ENCODE results near the gene ATP6V1F.

Gene ATP6V1F

DNA sequence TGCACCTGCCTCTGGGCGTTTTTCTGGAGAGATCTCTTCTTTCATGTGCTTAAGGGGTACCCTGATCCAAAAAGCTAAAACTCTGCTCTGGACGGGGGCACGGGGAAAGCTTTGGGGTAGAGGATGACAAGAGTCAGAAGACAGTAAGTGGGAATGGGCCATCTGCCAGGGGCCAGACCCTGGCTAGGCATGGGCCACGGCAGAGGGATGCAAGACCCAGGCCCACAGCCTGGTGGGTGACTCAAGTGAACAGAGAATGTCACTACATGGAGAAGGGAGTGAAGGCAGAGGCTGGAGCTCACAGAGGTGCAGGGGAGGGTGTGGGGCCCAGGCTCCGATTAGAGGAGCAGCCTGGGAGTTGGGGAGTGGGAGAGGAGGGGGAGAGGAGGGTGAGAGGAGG, 17.2 kb upstream of the ATP6V1F start:
- no peak for DNase-seq (ENCODE audit: low read depth)
- no peak overlapping the region for H3K4me3 ChIP-seq (ENCODE audit: low read length)
- TF ChIP-seq, protein P1, sequence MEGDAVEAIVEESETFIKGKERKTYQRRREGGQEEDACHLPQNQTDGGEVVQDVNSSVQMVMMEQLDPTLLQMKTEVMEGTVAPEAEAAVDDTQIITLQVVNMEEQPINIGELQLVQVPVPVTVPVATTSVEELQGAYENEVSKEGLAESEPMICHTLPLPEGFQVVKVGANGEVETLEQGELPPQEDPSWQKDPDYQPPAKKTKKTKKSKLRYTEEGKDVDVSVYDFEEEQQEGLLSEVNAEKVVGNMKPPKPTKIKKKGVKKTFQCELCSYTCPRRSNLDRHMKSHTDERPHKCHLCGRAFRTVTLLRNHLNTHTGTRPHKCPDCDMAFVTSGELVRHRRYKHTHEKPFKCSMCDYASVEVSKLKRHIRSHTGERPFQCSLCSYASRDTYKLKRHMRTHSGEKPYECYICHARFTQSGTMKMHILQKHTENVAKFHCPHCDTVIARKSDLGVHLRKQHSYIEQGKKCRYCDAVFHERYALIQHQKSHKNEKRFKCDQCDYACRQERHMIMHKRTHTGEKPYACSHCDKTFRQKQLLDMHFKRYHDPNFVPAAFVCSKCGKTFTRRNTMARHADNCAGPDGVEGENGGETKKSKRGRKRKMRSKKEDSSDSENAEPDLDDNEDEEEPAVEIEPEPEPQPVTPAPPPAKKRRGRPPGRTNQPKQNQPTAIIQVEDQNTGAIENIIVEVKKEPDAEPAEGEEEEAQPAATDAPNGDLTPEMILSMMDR (conservative IDR thresholded peaks at IDR 0.05; ENCODE audit: low read depth, low read length), result no peak

DNA sequence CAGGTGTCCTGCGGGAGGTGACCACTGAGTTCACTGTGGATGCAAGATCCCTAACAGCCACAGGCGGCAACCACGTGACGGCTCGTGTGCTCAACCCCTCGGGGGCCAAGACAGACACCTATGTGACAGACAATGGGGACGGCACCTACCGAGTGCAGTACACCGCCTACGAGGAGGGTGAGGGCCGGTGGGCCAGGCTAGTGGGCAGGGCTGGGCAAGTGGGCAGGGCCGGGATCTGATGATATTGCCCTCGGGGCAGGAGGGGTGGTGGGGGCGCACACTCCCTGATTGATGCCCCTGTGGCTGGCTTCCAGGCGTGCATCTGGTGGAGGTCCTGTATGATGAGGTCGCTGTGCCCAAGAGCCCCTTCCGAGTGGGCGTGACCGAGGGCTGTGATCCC, 16.7 kb upstream of the ATP6V1F start:
- no peak for DNase-seq (ENCODE audit: low read depth)
- no peak overlapping the region for H3K4me3 ChIP-seq (ENCODE audit: low read length)

DNA sequence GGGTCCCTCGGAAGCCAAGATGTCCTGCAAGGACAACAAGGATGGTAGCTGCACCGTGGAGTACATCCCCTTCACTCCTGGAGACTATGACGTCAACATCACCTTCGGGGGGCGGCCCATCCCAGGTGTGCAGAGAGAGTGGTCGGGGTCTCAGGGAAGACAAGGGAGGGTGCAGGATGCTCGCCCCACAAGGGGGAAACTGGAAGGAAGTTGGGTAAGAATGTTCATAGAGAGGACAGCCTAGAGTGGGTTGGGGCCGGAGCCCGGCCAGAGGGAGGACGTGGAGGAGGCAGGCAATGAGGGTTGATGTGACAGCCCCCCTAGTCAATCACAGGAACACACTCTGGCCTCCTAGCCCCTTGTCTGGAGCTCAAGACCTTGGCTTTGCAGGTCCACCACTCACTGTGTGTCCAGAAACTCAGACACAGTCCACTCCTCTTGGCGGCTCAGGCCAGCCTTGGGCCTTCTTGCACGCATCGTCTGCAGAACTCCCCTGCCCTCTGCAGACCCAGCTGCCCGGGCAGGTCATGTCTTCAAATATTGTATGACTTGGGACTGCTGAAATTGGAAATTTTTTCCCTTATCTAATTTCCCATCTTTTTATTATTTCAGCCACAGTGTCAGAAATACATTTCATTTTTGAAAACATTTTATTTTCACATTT, 15.7 kb upstream of the ATP6V1F start:
- TF ChIP-seq, protein P1 (conservative IDR thresholded peaks at IDR 0.05; ENCODE audit: low read depth, low read length), result no peak
- no peak overlapping the region for H3K4me3 ChIP-seq (ENCODE audit: low read length)
- no peak for DNase-seq (ENCODE audit: low read depth)

More for the DNA sequence above, 16.7 kb upstream of the ATP6V1F start:
- TF ChIP-seq, protein P1 (conservative IDR thresholded peaks at IDR 0.05; ENCODE audit: low read depth, low read length), result no peak

DNA sequence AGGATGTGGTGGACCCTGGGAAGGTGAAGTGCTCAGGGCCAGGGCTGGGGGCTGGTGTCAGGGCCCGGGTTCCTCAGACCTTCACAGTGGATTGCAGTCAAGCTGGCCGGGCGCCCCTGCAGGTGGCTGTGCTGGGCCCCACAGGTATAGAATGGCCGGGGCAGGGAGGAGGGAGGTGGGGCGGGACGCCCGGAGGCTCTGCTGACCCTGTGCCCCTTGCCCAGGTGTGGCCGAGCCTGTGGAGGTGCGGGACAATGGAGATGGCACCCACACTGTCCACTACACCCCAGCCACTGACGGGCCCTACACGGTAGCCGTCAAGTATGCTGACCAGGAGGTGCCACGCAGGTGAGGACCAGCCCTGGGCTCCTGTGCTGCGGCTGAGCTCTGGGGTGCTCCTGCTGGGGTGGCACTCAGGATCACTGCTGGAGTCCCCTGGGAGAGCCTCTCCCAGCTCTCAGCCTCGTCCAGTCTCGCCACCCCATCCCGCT, 14.9 kb upstream of the ATP6V1F start:
- no peak for DNase-seq (ENCODE audit: low read depth)
- H3K4me3 ChIP-seq (ENCODE audit: low read length), result no peak overlapping the region
- TF ChIP-seq, protein P1 (conservative IDR thresholded peaks at IDR 0.05; ENCODE audit: low read depth, low read length), result no peak

DNA sequence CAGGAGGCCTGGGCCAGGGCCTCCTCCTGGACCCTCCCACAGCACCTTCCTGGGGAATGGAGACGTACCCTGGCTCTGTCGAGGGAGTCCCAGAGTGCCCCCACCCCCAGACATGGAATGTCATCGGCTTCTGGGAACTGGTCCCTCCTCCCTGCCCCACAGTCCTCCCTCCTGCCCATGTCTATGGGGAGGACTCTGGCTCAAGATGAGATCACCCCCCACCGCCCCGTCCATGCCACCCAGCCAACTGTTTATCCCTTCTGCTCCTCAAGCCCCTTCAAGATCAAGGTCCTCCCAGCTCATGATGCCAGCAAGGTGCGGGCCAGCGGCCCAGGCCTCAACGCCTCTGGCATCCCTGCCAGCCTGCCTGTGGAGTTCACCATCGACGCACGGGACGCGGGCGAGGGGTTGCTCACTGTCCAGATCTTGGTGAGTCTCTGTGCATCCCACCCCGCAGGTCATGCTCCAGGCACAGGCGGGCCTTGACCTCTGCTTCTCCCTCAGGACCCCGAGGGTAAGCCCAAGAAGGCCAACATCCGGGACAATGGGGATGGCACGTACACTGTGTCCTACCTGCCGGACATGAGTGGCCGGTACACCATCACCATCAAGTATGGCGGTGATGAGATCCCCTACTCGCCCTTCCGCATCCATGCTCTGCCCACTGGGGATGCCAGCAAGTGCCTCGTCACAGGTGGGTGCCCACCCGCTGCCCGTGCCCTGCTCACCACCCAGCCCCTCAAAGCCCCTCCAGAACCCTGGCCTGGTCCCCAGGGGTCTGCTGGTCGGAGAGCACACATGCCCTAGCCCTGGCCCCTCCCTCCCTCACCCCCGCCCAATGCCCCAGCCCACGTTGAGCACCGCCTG, 14.1 kb upstream of the ATP6V1F start:
- H3K4me3 ChIP-seq (ENCODE audit: low read length), result no peak overlapping the region
- DNase-seq (ENCODE audit: low read depth), result no peak
- TF ChIP-seq, protein P1 (conservative IDR thresholded peaks at IDR 0.05; ENCODE audit: low read depth, low read length), result no peak

DNA sequence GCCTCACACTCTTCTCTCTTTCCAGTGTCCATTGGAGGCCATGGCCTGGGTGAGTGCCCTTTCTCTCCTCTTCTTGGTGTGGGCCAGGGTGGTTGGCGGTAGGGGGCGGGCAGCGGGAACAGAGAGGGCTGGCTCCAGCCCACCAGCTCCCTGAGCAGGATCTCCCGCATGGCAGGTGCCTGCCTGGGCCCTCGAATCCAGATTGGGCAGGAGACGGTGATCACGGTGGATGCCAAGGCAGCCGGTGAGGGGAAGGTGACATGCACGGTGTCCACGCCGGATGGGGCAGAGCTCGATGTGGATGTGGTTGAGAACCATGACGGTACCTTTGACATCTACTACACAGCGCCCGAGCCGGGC, 13.5 kb upstream of the ATP6V1F start:
- TF ChIP-seq, protein P1 (conservative IDR thresholded peaks at IDR 0.05; ENCODE audit: low read depth, low read length), result no peak
- no peak for DNase-seq (ENCODE audit: low read depth)
- H3K4me3 ChIP-seq (ENCODE audit: low read length), result no peak overlapping the region
